NCI-H1092 treated with DMSO at 0.1 percent for 48 hours (cell line): ENCODE data around the gene TTC21A.

Source experiments
- DNase-seq: peaks from one replicate; lab custom pipeline; 2025; lab: John Stamatoyannopoulos, UW

TTC21A gene

GRCh38 chr3:39137991-39138803 lies 30.7 kb downstream of the TTC21A start:
- no peak for DNase-seq

GRCh38 chr3:39138804-39139415 lies 31.4 kb downstream of the TTC21A start:
- peak; percentile 15 for DNase-seq

DNA sequence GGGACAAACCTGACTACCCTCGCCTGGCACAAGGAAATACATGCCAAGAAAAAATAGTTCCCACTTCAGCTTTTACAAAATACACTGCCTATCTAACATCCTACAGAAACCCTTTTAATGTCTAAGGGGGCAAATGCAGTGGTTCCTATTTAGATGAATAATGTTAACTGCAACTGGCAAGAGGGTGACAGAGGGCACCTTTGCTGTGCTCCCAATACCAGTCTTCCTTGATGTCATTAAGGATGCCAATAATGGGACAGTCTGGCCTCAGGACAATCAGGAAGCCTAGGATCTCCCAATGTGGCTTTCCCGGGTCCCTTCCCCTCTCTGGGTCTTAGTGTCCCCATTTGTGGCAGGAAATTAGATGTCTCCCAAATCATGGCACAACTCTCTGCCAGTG lies 32.0 kb downstream of the TTC21A start:
- no peak for DNase-seq

DNA sequence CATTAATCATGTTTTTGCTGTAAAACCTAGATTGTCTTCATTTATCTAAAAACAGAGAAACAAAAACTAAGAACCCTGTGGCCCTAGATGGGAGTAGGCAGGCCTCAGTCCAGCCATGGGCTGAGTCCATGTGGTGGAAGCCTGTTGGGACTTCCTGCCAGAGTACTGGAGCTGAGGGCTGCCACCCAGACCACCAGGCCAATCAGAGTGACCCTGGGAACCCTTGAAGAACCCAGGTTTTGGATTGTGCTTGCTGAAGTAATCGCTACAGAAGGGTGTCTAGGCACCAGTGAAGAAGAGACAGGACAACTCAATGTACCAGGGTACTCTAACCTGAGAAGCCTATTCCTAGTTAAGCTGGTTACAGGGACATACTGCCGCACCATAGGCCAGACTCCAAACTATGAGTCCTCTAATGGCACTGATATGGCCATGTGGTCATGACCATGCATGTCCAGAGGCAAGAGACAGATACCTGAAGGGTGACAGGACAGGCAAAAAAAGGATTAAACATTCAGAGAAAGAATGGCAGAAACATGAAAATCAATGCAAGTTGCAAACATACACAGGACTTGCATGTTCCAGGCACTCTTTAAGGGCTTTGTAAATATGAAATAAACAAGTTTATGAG lies 33.0 kb downstream of the TTC21A start:
- DNase-seq, result no peak

GRCh38 chr3:39141171-39141995 lies 33.9 kb downstream of the TTC21A start:
- peak; percentile 36 for DNase-seq

GRCh38 chr3:39142067-39142466 lies 34.6 kb downstream of the TTC21A start:
- DNase-seq, result peak; percentile 6

- no peak for DNase-seq
These were observed 35.8 kb downstream of the TTC21A start for GRCh38 chr3:39143051-39143885.

- peak; percentile 19 for DNase-seq
These were observed 36.7 kb downstream of the TTC21A start for GRCh38 chr3:39144095-39144747.

GRCh38 chr3:39144748-39145380 lies 37.4 kb downstream of the TTC21A start:
- no peak for DNase-seq

- DNase-seq, result no peak
These were observed 38.6 kb downstream of the TTC21A start for GRCh38 chr3:39146083-39146501.

GRCh38 chr3:39146611-39147591 lies 39.4 kb downstream of the TTC21A start:
- no peak for DNase-seq

GRCh38 chr3:39147711-39148434 lies 40.4 kb downstream of the TTC21A start:
- no peak for DNase-seq

DNA sequence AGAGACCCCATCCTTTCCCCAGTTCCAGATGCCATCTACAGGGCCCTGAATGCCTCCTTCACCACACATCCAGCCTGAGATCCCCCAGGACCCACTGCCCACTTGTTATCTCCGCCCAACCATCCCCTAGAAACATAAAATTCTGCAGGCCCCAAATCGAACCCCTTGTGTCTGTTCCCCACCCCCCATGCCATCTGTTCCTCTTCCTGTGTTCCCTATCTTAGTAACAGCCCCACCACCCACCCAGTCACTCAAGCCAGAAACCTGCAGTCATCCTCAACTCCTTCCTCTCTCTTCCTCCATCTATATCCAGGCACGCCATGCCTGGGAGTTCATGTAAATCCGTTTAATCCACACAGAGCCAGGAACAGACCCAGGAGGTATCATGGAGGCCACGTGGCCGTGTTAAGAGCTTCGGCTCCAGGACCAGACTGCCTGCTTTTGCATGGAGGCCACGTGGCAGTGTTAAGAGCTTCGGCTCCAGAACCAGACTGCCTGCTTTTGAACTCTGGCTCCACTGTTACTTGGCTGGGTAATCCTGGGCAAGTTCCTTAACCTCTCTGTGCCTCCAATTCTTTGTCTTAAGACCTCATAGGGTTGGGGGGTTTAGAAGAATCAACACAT lies 41.1 kb downstream of the TTC21A start:
- DNase-seq, result no peak

DNA sequence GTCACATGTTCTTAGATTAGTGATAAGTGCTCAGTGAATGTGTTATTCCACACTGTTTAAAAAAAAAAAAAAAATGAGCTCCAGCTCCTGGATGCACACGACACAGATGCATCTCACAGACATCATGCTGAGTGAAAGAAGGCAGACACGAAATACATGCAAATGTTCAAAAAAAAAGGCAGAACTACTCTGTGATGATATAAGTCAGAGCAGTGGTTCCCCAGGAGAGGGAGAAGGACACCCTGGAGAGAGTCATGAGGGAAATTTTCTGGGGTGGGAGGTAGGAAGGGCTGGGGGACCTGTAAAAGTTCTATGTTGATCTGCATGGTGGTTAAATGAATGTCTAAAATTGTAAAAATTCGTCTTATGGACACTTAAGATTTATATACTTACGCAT lies 41.6 kb downstream of the TTC21A start:
- DNase-seq, result no peak

DNA sequence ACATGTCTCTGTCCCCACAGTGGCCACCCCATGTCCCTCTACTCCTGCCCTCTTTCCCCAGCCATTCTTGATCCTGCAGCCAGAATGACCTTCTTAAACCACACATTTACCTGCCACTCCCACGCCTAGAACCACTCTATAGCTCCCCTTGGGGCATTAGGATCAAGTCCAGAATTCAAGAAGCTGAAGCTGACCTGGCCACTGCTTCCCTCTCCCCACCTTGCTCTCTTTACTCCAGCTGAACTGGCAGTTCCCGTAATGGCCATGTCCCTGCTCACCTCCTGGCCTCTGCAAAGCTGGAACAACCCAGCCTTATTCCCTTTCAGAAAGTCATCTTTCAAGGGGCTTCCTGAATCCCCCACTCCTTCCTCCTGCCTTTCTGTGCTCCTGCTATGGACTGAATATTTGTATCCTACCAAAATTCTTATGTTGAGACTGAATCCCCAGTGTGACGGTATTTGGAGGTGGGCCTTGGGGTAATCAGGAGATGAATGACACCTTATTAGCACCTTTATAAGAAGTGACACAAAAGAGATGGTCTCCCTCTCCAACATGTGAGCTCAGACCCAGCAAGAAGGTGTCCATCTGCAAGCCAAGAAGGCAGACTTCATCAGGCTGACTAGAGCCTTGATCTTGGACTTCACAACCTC lies 42.1 kb downstream of the TTC21A start:
- DNase-seq, result no peak

GRCh38 chr3:39150148-39150802 lies 42.8 kb downstream of the TTC21A start:
- peak; percentile 21 for DNase-seq
